SK-N-SH (cell line): Measurements from ENCODE around the gene MAP3K9. TPM values are rescaled to one million over a fixed set of nuclear protein-coding genes. Genes with fewer than 3 reads are reported as not detected.

Source experiments
- CTCF ChIA-PET: fragments of 300-600, 350-600 bp; formaldehyde crosslinking; extraction: SDS; loops from one replicate; lab custom pipeline; 2021; lab: Yijun Ruan, JAX
- POLR2A ChIA-PET: fragments of 350-600 bp; sonication (Branson Sonifier 250); formaldehyde crosslinking; extraction: SDS; loops from one replicate; lab custom pipeline; 2020; ENCODE audit warnings: antibody characterized with exemption, inconsistent platforms; lab: Yijun Ruan, JAX
- DNase-seq: peaks from one replicate; pipeline ENCODE4 v3.0.0; 2012
- H2AFZ ChIP-seq: fragments of 200-600 bp; sonication (generic); 2 replicates; pipeline ENCODE4 v1.8.1; 2016; ENCODE audit warnings: antibody characterized with exemption, mild to moderate bottlenecking, low read depth
- H3F3A ChIP-seq: fragments of 200-600 bp; sonication (generic); replicated peaks from 2 replicates; pipeline ENCODE3; 2016; ENCODE audit warnings: antibody characterized with exemption, mild to moderate bottlenecking; ENCODE audit not compliant: insufficient read depth
- H3K27ac ChIP-seq, 2 experiments: fragments of 200-500 bp in 1 of 2; fragments of 200-600 bp in 1 of 2; sonication (Bioruptor generic) in 1 of 2; sonication (generic), shearing (Covaris generic) in 1 of 2; 2 replicates each; pipeline versions ENCODE4 v1.5.1 to v1.6.1; 2014 to 2016; ENCODE audit warnings: low read depth in 2 of 2, inconsistent platforms in 1 of 2, low read length in 1 of 2, mild to moderate bottlenecking in 1 of 2, mixed read lengths in 1 of 2
- H3K27me3 ChIP-seq: fragments of 200-600 bp; sonication (generic), shearing (Covaris generic); 2 replicates; pipeline ENCODE4 v1.6.1; 2016; ENCODE audit warnings: mixed run types; ENCODE audit not compliant: insufficient read depth
- H3K36me3 ChIP-seq, 2 experiments: fragments of 200-500 bp in 1 of 2; fragments of 200-600 bp in 1 of 2; sonication (Bioruptor generic) in 1 of 2; sonication (generic) in 1 of 2; replicated peaks in 1 of 2; 2 replicates each; pipeline versions ENCODE3 to v1.5.1; 2014 to 2016; ENCODE audit warnings: low read length in 1 of 2, mild to moderate bottlenecking in 1 of 2; ENCODE audit not compliant: insufficient read depth in 2 of 2, control insufficient read depth in 1 of 2
- H3K4me1 ChIP-seq, 2 experiments: fragments of 200-500 bp in 1 of 2; fragments of 200-600 bp in 1 of 2; sonication (Bioruptor generic) in 1 of 2; sonication (generic), shearing (Covaris generic) in 1 of 2; 2 replicates each; pipeline versions ENCODE4 v1.5.1 to v1.6.1; 2014 to 2016; ENCODE audit warnings: low read depth in 1 of 2, low read length in 1 of 2, mixed run types in 1 of 2; ENCODE audit not compliant: insufficient read depth in 2 of 2, control insufficient read depth in 1 of 2
- H3K4me2 ChIP-seq: fragments of 200-600 bp; sonication (generic), shearing (Covaris generic); 2 replicates; pipeline ENCODE4 v1.6.1; 2017; ENCODE audit warnings: mixed run types
- H3K4me3 ChIP-seq, 2 experiments: fragments of 200-500 bp in 1 of 2; fragments of 200-600 bp in 1 of 2; sonication (Bioruptor generic) in 1 of 2; sonication (generic), shearing (Covaris generic) in 1 of 2; 2 replicates each; pipeline versions ENCODE4 v1.5.1 to v1.8.1; 2014 to 2016; ENCODE audit warnings: low read depth in 2 of 2, inconsistent platforms in 1 of 2, low read length in 1 of 2, mild to moderate bottlenecking in 1 of 2, mixed read lengths in 1 of 2, moderate library complexity in 1 of 2
- H3K79me2 ChIP-seq: fragments of 200-600 bp; sonication (generic); 2 replicates; pipeline ENCODE4 v1.8.1; 2017; ENCODE audit warnings: mild to moderate bottlenecking; ENCODE audit not compliant: insufficient read depth
- H3K9ac ChIP-seq: fragments of 200-600 bp; sonication (generic); 2 replicates; pipeline ENCODE4 v1.6.1; 2017; ENCODE audit warnings: mixed run types
- H3K9me2 ChIP-seq: fragments of 200-600 bp; sonication (generic); 2 replicates; pipeline ENCODE4 v1.6.1; 2017; ENCODE audit warnings: mixed run types
- H3K9me3 ChIP-seq: fragments of 200-600 bp; sonication (generic); 2 replicates; pipeline ENCODE4 v1.6.1; 2017; ENCODE audit warnings: mixed run types, mild to moderate bottlenecking, moderate library complexity
- H4K20me1 ChIP-seq: fragments of 200-600 bp; sonication (generic); 2 replicates; pipeline ENCODE4 v1.6.1; 2017; ENCODE audit warnings: mild to moderate bottlenecking, mixed run types; ENCODE audit not compliant: insufficient read depth
- ELF1 ChIP-seq: IDR thresholded peaks from 2 replicates; pipeline ENCODE4 v1.4.0; 2012
- FOSL2 ChIP-seq: IDR thresholded peaks from 2 replicates; pipeline ENCODE4 v1.4.0; 2012; ENCODE audit warnings: low read depth, mild to moderate bottlenecking, moderate library complexity, borderline replicate concordance
- FOXJ3 ChIP-seq: sonication (generic); formaldehyde crosslinking; IDR thresholded peaks from 2 replicates; pipeline ENCODE4 v1.5.1; 2020; ENCODE audit warnings: mild to moderate bottlenecking, missing genetic modification reagents
- FOXM1 ChIP-seq: IDR thresholded peaks from 2 replicates; pipeline ENCODE4 v1.4.0; 2012; ENCODE audit warnings: low read depth, mild to moderate bottlenecking
- GATA2 ChIP-seq: sonication (generic); formaldehyde crosslinking; IDR thresholded peaks from 2 replicates; pipeline ENCODE4 v1.5.0; 2020; ENCODE audit warnings: mild to moderate bottlenecking, missing genetic modification reagents
- JUND ChIP-seq: IDR thresholded peaks from 2 replicates; pipeline ENCODE4 v1.4.0; 2012
- MXI1 ChIP-seq: IDR thresholded peaks from 2 replicates; pipeline ENCODE4 v1.6.1; 2012; ENCODE audit warnings: mild to moderate bottlenecking, low read depth, low read length, improper control_type of control experiment
- NFIC ChIP-seq: IDR thresholded peaks from 2 replicates; pipeline ENCODE4 v1.4.0; 2012; ENCODE audit warnings: borderline replicate concordance
- NRF1 ChIP-seq: IDR thresholded peaks from 2 replicates; pipeline ENCODE4 v1.6.1; 2012; ENCODE audit warnings: low read depth, mild to moderate bottlenecking, low read length
- RCOR1 ChIP-seq: fragments of 150-350 bp; IDR thresholded peaks from 2 replicates; pipeline ENCODE4 v1.6.1; 2017; ENCODE audit warnings: antibody characterized with exemption, low read length
- RXRA ChIP-seq: IDR thresholded peaks from 2 replicates; pipeline ENCODE4 v1.4.0; 2012; ENCODE audit warnings: low read depth, mild to moderate bottlenecking, borderline replicate concordance
- SIN3A ChIP-seq: IDR thresholded peaks from 2 replicates; pipeline ENCODE4 v1.6.1; 2012; ENCODE audit warnings: low read depth, mild to moderate bottlenecking, low read length, moderate library complexity, borderline replicate concordance
- TAF1 ChIP-seq: IDR thresholded peaks from 2 replicates; pipeline ENCODE4 v1.6.1; 2012; ENCODE audit warnings: low read depth, mild to moderate bottlenecking, low read length, moderate library complexity, borderline replicate concordance
- TCF12 ChIP-seq: IDR thresholded peaks from 2 replicates; pipeline ENCODE4 v1.4.0; 2012
- TEAD4 ChIP-seq: IDR thresholded peaks from 2 replicates; pipeline ENCODE4 v1.4.0; 2012; ENCODE audit warnings: mild to moderate bottlenecking, borderline replicate concordance; ENCODE audit not compliant: insufficient read depth
- YY1 ChIP-seq: IDR thresholded peaks from 2 replicates; pipeline ENCODE4 v1.4.0; 2012; ENCODE audit warnings: low read depth, mild to moderate bottlenecking
- WGBS: methylation state at CpG from one replicate; pipeline ENCODE4 v1.1.6; 2017; ENCODE audit warnings: low lambda C conversion rate; 5-methylcytosine and 5-hydroxymethylcytosine counted together
- polyA plus RNA-seq, 3 experiments: library from polyadenylated mRNA; depleted of rRNA; stranded (reverse); fragments of >200 nt; gene quantifications; 2 replicates each; pipeline ENCODE4 v1.2.3, GENCODE V29; 2012
- TF ChIP-seq, protein P1 (sequence below): IDR thresholded peaks from 2 replicates; pipeline ENCODE4 v1.4.0; 2012; ENCODE audit warnings: low read depth, borderline replicate concordance
- TF ChIP-seq, protein P2 (sequence below): fragments of 150-350 bp; IDR thresholded peaks from 2 replicates; pipeline ENCODE4 v1.6.1; 2016; ENCODE audit warnings: mild to moderate bottlenecking, low read depth, low read length
- TF ChIP-seq, protein P3 (sequence below): IDR thresholded peaks from 2 replicates; pipeline ENCODE4; 2012

Gene MAP3K9
- polyA plus RNA-seq, 1 of the 3 experiments (the other 2 are of a cell fraction): 2.0 TPM

DNA sequence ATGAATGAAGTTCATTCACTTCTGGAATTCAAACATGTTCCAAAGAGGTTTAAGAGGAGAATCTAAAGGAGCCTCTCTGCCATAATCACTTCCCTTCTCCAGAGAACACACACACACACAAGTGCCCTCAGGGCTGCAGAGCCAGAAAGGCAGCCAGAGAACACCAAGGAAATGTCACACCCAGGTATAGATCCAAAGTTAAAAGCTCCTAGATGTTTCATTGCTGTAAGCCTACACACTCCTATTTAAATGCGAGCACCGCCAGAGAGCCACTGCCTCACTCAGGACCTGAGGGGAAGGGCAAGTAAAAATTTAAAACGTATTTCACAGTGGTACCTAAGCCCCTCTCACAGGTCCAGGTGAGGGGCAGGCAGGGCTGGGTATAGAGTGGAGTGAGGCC is 85.2 kb downstream of the MAP3K9 start:
- Histone ChIP-seq H3K79me2 (no peaks in the 10 kb centered on the region), H3K4me2 (no peak overlapping the region), H3K27ac (no peak overlapping the region), H3K9ac (no peak overlapping the region), H3K4me3 (no peak overlapping the region), H3K27me3 (no peaks in the 10 kb centered on the region), H2AFZ (no peak overlapping the region), H3K9me2 (no peaks in the 10 kb centered on the region), H3K4me1 (no peaks in the 10 kb centered on the region), H3F3A (no peaks in the 10 kb centered on the region), H4K20me1 (no peaks in the 10 kb centered on the region), H3K9me3 (no peaks in the 10 kb centered on the region), H3K36me3 (peaks cover 0 to 7% of the 10 kb centered on the region in 2 experiments)
- ChIA-PET POLR2A (no interaction called here), CTCF (interaction anchor here (0.9 to 1.0 kb wide), 2 partner anchors 11 to 95 kb away, joined by 3 to 4 read pairs; no protein-coding TSS in a partner anchor)
- DNase-seq: no peak
- TF ChIP-seq YY1 (no peak), FOXM1 (no peak), RXRA (no peak), SIN3A (no peak), FOXJ3 (no peak), TAF1 (no peak), ELF1 (no peak), JUND (no peak), NFIC (no peak), RCOR1 (no peak)
- TF ChIP-seq, protein P1, sequence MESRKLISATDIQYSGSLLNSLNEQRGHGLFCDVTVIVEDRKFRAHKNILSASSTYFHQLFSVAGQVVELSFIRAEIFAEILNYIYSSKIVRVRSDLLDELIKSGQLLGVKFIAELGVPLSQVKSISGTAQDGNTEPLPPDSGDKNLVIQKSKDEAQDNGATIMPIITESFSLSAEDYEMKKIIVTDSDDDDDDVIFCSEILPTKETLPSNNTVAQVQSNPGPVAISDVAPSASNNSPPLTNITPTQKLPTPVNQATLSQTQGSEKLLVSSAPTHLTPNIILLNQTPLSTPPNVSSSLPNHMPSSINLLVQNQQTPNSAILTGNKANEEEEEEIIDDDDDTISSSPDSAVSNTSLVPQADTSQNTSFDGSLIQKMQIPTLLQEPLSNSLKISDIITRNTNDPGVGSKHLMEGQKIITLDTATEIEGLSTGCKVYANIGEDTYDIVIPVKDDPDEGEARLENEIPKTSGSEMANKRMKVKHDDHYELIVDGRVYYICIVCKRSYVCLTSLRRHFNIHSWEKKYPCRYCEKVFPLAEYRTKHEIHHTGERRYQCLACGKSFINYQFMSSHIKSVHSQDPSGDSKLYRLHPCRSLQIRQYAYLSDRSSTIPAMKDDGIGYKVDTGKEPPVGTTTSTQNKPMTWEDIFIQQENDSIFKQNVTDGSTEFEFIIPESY: no peak
- TF ChIP-seq, protein P2, sequence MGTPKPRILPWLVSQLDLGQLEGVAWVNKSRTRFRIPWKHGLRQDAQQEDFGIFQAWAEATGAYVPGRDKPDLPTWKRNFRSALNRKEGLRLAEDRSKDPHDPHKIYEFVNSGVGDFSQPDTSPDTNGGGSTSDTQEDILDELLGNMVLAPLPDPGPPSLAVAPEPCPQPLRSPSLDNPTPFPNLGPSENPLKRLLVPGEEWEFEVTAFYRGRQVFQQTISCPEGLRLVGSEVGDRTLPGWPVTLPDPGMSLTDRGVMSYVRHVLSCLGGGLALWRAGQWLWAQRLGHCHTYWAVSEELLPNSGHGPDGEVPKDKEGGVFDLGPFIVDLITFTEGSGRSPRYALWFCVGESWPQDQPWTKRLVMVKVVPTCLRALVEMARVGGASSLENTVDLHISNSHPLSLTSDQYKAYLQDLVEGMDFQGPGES: no peak
- TF ChIP-seq, protein P3, sequence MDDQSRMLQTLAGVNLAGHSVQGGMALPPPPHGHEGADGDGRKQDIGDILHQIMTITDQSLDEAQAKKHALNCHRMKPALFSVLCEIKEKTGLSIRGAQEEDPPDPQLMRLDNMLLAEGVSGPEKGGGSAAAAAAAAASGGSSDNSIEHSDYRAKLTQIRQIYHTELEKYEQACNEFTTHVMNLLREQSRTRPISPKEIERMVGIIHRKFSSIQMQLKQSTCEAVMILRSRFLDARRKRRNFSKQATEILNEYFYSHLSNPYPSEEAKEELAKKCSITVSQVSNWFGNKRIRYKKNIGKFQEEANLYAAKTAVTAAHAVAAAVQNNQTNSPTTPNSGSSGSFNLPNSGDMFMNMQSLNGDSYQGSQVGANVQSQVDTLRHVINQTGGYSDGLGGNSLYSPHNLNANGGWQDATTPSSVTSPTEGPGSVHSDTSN: no peak
- WGBS: 77% methylated on average over 3 of the region's 3 CpGs

DNA sequence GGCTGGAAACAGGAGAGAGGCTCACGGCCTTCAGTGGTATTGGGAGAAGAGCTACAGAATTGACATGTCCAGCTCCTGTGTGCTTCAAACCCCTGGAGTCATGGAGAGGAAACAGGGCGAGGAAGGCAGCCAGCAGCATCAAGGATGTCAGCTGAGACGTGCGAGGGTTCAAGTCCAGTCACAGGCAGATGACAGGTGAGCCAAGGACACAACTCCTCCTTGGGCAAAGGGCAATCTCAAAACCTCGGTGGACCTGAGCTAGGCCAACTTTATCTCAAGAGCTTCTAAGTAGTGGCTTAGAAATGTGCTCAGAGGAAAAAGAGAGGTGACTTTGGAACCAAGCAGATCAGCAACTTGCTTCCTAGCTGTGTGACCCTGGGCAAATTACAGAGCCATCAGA is 86.0 kb downstream of the MAP3K9 start:
- Histone ChIP-seq H3K79me2 (no peaks in the 10 kb centered on the region), H4K20me1 (no peaks in the 10 kb centered on the region), H3K9me3 (no peaks in the 10 kb centered on the region), H3K9ac (no peak overlapping the region), H3K9me2 (no peaks in the 10 kb centered on the region), H3K4me1 (no peaks in the 10 kb centered on the region), H3K27ac (no peak overlapping the region), H3K4me2 (no peak overlapping the region), H3K4me3 (no peak overlapping the region), H3F3A (no peaks in the 10 kb centered on the region), H3K27me3 (no peaks in the 10 kb centered on the region), H3K36me3 (no peaks in the 10 kb centered on the region), H2AFZ (no peak overlapping the region)
- ChIA-PET CTCF (interaction anchor here (1.0 to 2.6 kb wide), 3 partner anchors 9 to 94 kb away, joined by 4 to 21 read pairs (median 5); no protein-coding TSS in a partner anchor), POLR2A (no interaction called here)
- DNase-seq: no peak
- TF ChIP-seq SIN3A (no peak), GATA2 (CRISPR knock-in tag) (no peak), TCF12 (no peak), NFIC (no peak), MXI1 (no peak), NRF1 (no peak), TEAD4 (no peak), FOSL2 (no peak), YY1 (no peak)
- TF ChIP-seq, protein P1: no peak
- TF ChIP-seq, all 33 proteins: peak for 0
- WGBS: 78% methylated on average over 5 of the region's 5 CpGs
